ELR (cell line): ENCODE data around the gene PANK4.
A peak's percentile ranks its signal among the peaks of the same experiment; 100 is the strongest.

Source experiments
- DNase-seq: peaks from one replicate; pipeline ENCODE4 v3.0.0-alpha.2; 2015; ENCODE audit warnings: low read depth

Gene PANK4

GRCh38 chr1:2497891-2498290 lies 28.5 kb downstream of the PANK4 start:
- no peak for DNase-seq

- no peak for DNase-seq
Measured at GRCh38 chr1:2496746-2497145, 29.6 kb downstream of the PANK4 start.

DNA sequence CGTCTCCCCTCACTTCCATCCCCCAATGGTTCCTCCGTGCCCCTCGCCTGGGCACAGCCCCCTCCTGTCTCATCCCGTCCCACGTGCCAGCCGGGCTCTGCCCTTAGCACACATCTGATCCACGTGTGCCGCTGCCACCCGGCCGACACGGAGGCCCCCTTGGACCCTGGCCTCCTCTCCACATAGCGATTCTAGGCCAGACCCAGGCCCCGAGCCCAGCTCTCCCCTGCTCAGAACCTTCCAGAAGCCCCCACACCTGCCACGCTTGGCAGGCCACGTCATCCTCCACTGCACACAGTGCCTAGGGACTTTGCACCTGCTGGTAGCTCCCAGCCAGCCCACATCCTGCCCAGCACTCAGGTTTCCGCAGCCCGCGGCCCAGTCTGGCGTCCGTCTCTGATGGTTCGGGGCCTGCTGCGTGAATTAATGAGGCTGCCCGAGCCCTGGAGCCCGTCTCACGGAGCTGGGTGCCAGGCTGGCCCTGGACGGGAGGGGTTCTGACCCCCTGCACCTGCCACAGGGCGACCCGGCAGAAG lies 30.2 kb downstream of the PANK4 start:
- no peak for DNase-seq

DNA sequence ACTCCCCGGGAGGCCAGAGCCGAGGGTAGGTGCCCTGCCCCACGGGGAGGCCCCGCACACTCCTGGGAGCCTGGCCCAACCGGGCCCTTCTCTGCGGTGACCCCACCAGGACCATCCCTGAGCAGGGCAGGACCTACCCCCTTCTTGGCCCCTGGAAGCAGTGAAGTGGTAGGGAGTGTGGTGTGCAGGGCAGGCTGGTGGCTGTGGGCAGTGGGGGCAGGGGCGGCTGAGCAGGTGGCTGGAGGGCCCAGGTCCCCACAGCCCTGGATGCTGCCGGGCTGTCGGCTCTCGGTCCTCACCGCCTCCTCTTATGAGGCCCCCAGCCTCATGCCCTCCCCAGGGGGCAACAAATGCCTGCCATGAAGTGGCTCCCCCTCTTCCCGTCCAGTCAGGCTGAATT lies 30.9 kb downstream of the PANK4 start:
- no peak for DNase-seq

- no peak for DNase-seq
Measured at GRCh38 chr1:2495026-2495425, 31.4 kb downstream of the PANK4 start.

DNA sequence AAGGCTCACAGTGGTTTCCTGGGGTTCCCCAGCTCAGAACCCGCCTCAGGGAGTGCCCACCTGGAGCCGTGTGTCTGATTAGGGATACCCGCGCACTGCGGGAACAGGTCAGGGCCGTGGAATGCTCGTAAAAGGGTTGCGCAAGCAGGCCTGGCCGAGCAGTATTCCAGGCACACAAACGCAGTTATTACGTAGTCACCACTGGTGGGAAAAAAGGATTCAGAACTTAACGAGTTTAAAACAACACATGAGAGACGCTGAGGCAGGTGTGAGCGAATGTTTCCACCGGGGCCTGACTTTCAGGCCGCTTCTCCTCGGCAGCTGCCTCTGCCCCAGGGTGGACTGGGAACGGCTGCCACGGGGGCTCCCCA lies 32.1 kb downstream of the PANK4 start:
- DNase-seq = peak; percentile 81

- DNase-seq = no peak
Measured at GRCh38 chr1:2493691-2494322, 32.6 kb downstream of the PANK4 start.

DNA sequence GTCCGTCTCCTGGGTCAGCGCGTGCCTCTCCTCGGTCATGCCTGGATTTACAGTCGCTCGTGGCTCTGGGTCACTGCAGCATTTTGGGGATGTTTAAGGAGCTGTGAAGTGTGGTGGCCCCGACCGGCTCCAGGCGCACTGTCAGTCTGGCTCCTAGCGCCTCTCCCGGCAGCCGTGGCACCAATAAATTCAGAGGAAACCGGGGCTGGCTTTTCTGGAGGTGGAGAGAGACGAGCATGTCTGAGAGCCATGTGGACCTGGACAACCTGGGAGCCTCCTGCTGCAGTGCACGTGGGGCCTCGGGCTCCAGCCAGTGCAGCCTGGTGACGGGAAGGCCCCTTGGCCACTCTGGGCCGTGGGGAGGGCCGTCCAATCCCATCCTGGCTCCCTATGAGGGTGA lies 33.2 kb downstream of the PANK4 start:
- DNase-seq = no peak

DNA sequence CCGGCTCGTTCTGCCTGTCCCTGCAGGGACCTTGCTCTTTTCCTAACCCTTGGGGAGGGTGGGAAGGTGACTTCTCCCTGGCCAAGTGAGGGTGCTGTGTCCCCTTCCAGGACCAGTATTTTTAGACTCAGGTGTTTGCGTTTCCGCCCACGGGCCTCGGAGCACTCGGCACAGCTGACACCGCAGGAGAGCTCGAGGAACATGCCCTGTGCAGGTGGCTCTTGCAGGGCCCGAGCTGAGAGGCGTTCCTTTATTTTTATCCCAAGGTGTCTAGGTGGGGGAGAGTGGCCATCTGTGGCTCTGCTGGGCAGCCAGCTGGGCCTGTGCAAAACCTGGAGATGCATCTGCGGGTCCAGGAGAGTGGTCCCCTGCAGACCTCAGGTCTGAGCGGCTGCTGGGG lies 34.3 kb downstream of the PANK4 start:
- DNase-seq = no peak

DNA sequence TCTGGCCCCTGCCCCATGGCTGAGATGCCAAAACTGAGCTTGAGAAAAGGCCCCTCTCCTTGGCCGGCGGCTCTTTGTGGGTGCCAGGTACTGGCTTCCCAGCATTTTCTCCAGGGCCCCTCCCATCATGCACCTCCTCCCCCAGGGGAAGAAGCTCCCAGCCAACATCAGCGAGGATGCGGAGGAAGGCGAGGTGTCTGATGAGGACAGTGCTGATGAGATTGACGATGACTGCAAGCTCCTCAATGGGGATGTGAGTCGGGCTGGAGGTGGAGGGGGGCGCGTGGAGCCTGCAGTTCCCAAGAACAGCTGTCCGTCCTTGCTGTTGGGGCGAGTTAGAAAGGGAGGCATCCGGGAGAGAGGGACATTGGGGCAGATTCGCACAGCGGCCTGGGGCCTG lies 36.8 kb downstream of the PANK4 start:
- no peak for DNase-seq

- no peak for DNase-seq
Measured at GRCh38 chr1:2488688-2489087, 37.7 kb downstream of the PANK4 start.

- DNase-seq = no peak
Measured at GRCh38 chr1:2486558-2486957, 39.8 kb downstream of the PANK4 start.

GRCh38 chr1:2486041-2486440 lies 40.4 kb downstream of the PANK4 start:
- DNase-seq = no peak

- DNase-seq = no peak
Measured at GRCh38 chr1:2483970-2484369, 42.4 kb downstream of the PANK4 start.

DNA sequence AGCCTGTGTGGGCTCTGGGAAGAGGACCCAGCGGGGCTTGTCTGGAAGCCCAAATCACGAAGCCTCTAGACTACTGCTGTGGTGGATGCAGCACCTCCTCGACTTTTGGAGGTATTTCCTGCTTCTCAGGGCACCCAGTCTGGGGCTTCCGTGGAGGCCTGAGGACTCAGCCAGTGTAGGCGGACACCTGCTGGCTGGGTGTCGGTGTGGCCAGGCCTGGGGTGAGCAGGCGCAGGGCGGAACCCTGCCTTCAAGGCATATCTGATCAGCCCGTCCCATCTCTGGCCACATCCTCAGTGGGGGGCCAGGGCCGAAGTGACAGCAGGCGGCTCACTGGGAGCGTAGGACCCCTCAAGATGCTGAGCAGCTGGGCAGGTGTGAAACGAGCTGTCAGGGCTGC lies 43.4 kb downstream of the PANK4 start:
- no peak for DNase-seq

DNA sequence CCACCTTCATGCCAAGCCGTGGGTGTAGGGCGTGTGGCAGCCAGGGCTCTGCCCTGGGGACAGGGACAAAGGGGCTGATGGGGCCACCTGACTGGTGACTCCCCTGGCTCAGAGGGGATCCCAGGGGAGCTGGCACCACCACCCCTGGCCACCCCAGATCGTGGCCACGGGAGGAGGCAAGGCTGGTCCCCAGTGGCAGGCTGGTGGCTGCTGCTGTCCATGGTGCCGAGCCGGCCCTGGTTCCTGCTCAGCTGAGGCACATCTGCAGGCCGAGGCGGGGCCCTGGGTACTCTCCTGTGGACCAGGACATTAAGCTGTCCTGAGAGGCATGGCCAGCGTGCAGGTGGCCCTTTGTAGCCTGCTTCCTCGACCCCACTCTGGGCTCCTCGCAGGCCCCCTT lies 43.8 kb downstream of the PANK4 start:
- DNase-seq = no peak

DNA sequence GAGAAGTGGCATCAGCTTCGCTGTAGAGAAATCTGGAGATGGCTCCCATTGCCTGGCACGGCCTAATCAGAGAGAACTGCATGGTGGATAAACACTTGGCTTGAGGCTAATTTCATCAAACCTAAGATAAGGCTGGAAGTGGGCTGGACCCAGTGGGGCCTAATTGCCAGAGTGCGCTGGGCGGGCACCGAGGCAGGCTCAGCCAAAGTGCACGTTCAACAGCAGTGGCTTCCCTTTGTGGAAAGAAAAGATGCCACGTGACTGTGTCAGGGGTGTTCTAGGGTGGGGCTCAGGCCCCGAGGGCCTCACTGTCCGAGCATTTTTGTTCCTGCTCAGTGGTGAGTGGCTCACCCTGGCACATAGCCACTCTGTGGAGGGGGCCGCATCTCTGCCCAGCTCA lies 44.5 kb downstream of the PANK4 start:
- DNase-seq = no peak

DNA sequence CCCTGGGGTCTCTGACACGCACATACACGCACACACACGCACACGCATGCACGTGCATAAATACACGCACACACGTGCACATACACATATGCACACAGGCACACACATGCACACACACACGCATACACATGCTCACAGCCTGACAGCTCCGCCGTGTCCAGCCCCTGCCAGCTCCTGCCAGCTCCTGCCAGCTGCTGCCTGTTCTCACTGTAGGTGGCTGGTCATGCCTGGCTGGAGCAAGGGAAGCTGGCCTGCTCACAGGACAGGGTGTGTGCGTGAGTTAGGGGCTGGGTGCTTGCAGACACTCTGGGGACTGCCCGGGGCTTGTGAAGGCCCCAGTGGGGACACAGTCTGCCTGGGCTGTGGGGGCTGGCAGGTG lies 45.4 kb downstream of the PANK4 start:
- no peak for DNase-seq

GRCh38 chr1:2480236-2480985 lies 46.0 kb downstream of the PANK4 start:
- no peak for DNase-seq

GRCh38 chr1:2479618-2480017 lies 46.8 kb downstream of the PANK4 start:
- no peak for DNase-seq

DNA sequence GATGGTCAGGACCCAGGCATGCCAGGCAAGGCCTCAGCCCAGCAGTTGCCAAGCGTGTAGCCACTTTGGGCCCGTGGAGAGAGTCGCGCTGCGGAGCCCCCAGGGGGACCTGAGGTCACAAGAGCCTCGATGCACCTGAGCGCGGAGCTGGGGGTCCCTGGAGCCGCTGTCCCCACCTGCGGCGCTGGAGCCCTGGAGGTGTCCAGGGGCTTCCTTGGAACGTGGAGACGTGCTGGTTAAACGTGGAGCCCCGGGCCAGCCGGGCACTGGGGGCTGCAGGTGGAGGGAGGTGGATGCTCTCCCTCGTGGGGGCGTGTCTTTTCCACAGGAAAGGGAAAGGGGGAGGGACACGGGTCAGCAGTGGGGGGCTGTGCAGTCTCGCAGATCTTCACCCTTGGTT lies 47.2 kb downstream of the PANK4 start:
- no peak for DNase-seq

DNA sequence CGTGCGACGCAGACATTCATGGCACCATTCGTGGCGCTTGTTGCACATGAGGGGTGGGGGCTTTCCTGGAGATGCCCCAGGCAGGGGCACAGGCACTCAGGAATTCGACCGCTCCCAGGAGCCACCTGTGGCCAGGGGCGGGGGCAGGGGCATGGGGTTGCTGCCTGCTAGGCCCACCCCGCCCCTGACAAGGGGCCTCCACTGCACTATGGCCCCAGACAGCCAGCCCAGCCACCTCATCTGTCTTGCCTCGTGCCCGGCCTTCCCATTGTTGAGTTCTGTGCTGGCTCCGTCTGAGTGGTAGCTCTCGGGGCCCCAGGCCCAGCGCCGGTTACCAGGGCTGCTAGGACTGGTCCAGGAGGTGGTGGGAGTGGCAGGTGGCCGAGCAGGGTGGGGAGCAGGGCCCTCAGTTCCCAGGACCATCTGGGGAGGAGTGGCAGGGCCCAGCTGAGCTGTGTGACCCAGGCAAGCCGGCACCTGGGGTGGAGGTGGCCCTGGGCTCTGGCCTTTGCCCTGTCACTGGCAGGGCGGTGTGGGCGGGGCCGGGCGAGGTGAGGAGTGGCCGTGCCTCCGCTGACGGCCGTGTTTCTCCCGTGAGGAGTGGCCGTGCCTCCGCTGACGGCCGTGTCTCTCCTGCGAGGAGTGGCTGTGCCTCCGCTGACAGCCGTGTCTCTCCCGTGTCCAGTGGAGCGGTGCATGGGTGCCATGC lies 48.5 kb downstream of the PANK4 start:
- DNase-seq = no peak

GRCh38 chr1:2477309-2477708 lies 49.1 kb downstream of the PANK4 start:
- no peak for DNase-seq
